Ishikawa (cell line): Measurements from ENCODE around the gene HDGFL2.

ENCODE experiments used
- CEBPB ChIP-seq: IDR thresholded peaks from 2 replicates; pipeline ENCODE4 v1.6.1; 2012
- CREB1 ChIP-seq: IDR thresholded peaks from 2 replicates; pipeline ENCODE4 v1.6.1; 2012; ENCODE audit warnings: low read depth
- EGR1 ChIP-seq: IDR thresholded peaks from 2 replicates; pipeline ENCODE4 v1.6.1; 2012
- EP300 ChIP-seq: IDR thresholded peaks from 2 replicates; pipeline ENCODE4 v1.6.1; 2012; ENCODE audit warnings: borderline replicate concordance
- FOXM1 ChIP-seq: IDR thresholded peaks from 2 replicates; pipeline ENCODE4 v1.6.1; 2012; ENCODE audit warnings: low read depth, borderline replicate concordance
- MAX ChIP-seq: IDR thresholded peaks from 2 replicates; pipeline ENCODE4 v1.6.1; 2012
- NFIC ChIP-seq: IDR thresholded peaks from 2 replicates; pipeline ENCODE4 v1.6.1; 2012
- RAD21 ChIP-seq: IDR thresholded peaks from 2 replicates; pipeline ENCODE4 v1.6.1; 2012; ENCODE audit warnings: low read depth
- REST ChIP-seq: IDR thresholded peaks from 2 replicates; pipeline ENCODE4 v1.6.1; 2012; ENCODE audit warnings: low read depth, mild to moderate bottlenecking
- TAF1 ChIP-seq: IDR thresholded peaks from 2 replicates; pipeline ENCODE4 v1.6.1; 2012; ENCODE audit warnings: low read depth, mild to moderate bottlenecking
- TCF12 ChIP-seq: IDR thresholded peaks from 2 replicates; pipeline ENCODE4 v1.6.1; 2012; ENCODE audit warnings: low read depth
- TEAD4 ChIP-seq: IDR thresholded peaks from 2 replicates; pipeline ENCODE4 v1.6.1; 2012
- USF1 ChIP-seq: IDR thresholded peaks from 2 replicates; pipeline ENCODE4 v1.6.1; 2012
- YY1 ChIP-seq: IDR thresholded peaks from 2 replicates; pipeline ENCODE4 v1.6.1; 2012; ENCODE audit warnings: low read depth
- ZBTB7A ChIP-seq: IDR thresholded peaks from 2 replicates; pipeline ENCODE4 v1.6.1; 2012; ENCODE audit warnings: low read depth

Gene HDGFL2

GRCh38 chr19:4502282-4503131 is 30.4 kb downstream of the HDGFL2 start:
- TF ChIP-seq RAD21 (no peak), CEBPB (no peak), TAF1 (no peak), MAX (no peak)

- TF ChIP-seq TEAD4 (no peak), TAF1 (no peak)
Measured at GRCh38 chr19:4503132-4503824, 31.2 kb downstream of the HDGFL2 start.

GRCh38 chr19:4503825-4504170 is 31.7 kb downstream of the HDGFL2 start:
- TF ChIP-seq EP300 (no peak), TEAD4 (no peak), RAD21 (no peak), TCF12 (no peak), YY1 (no peak), NFIC (no peak), CREB1 (no peak), USF1 (no peak), ZBTB7A (no peak)

GRCh38 chr19:4504297-4504701 is 32.2 kb downstream of the HDGFL2 start:
- TF ChIP-seq YY1 (no peak), EP300 (no peak)

- TF ChIP-seq CREB1 (no peak), EGR1 (no peak), YY1 (no peak), CEBPB (no peak), MAX (no peak), RAD21 (no peak), TAF1 (no peak), NFIC (no peak), ZBTB7A (no peak)
Measured at GRCh38 chr19:4504891-4505569, 32.9 kb downstream of the HDGFL2 start.

- TF ChIP-seq USF1, result no peak
- TF ChIP-seq CEBPB, result no peak
- no peak for TF ChIP-seq MAX
- TF ChIP-seq YY1, result no peak
- TF ChIP-seq EP300, result no peak
- no peak for TF ChIP-seq FOXM1
- TF ChIP-seq TEAD4, result no peak
Measured at GRCh38 chr19:4505570-4506448, 33.7 kb downstream of the HDGFL2 start.

GRCh38 chr19:4506449-4507149 is 34.5 kb downstream of the HDGFL2 start:
- TF ChIP-seq USF1 (no peak), REST (no peak), CEBPB (no peak), CREB1 (no peak), TAF1 (no peak), EGR1 (no peak), RAD21 (no peak), NFIC (no peak), TEAD4 (no peak), TCF12 (no peak), ZBTB7A (no peak), YY1 (no peak), MAX (no peak), EP300 (no peak)
